Measurements from ENCODE around the gene PACRG. TPM values are rescaled to one million over a fixed set of nuclear protein-coding genes. Genes with fewer than 3 reads are reported as not detected.

Gene PACRG
- total RNA-seq, 1 experiment from 2014 or later, result 0.44 TPM

GRCh38 chr6:162974685-162975084, 246.9 kb downstream of the PACRG start:
- TF ChIP-seq ATF1 (CRISPR knock-in tag; IDR thresholded peaks at IDR 0.05) (no peak), ZSCAN18 (CRISPR knock-in tag; IDR thresholded peaks at IDR 0.05) (no peak), IRF1 (CRISPR knock-in tag; IDR thresholded peaks at IDR 0.05) (no peak), ZNF138 (CRISPR knock-in tag; conservative IDR thresholded peaks at IDR 0.05) (no peak), RORB (CRISPR knock-in tag; IDR thresholded peaks at IDR 0.05) (no peak), GRHL2 (CRISPR knock-in tag; IDR thresholded peaks at IDR 0.05; ENCODE audit: insufficient replicate concordance, severe bottlenecking) (no peak), MLX (CRISPR knock-in tag; IDR thresholded peaks at IDR 0.05) (no peak), HMGA2 (CRISPR knock-in tag; IDR thresholded peaks at IDR 0.05) (no peak), TP53 (CRISPR knock-in tag; IDR thresholded peaks at IDR 0.05) (no peak), ZMAT4 (CRISPR knock-in tag; IDR thresholded peaks at IDR 0.05) (no peak), NFATC4 (CRISPR knock-in tag; IDR thresholded peaks at IDR 0.05) (no peak), MXD4 (CRISPR knock-in tag; IDR thresholded peaks at IDR 0.05; ENCODE audit: borderline replicate concordance) (no peak), JAZF1 (CRISPR knock-in tag; IDR thresholded peaks at IDR 0.05) (no peak), ZNF317 (CRISPR knock-in tag; IDR thresholded peaks at IDR 0.05; ENCODE audit: borderline replicate concordance, low read depth) (no peak), ZNF396 (CRISPR knock-in tag; IDR thresholded peaks at IDR 0.05; ENCODE audit: borderline replicate concordance) (no peak), ZNF281 (CRISPR knock-in tag; IDR thresholded peaks at IDR 0.05) (no peak), SMAD4 (CRISPR knock-in tag; IDR thresholded peaks at IDR 0.05) (no peak), ETV6 (CRISPR knock-in tag; IDR thresholded peaks at IDR 0.05) (no peak), AR (CRISPR knock-in tag; IDR thresholded peaks at IDR 0.05) (no peak), TEAD1 (CRISPR knock-in tag; IDR thresholded peaks at IDR 0.05) (no peak)
- H3K4me1 Mint-ChIP-seq, result 0 out of 2 replicates have a peak, but pooled peaks cover 7% of the 10 kb centered on the region
- ChIA-PET CTCF (no interaction called here), POLR2A (no interaction called here)
- no peaks in the 10 kb centered on the region for H3K9me3 Mint-ChIP-seq
- ATAC-seq, result no peak
- no peak for DNase-seq (ENCODE audit: low spot score)
- H3K4me3 Mint-ChIP-seq, result no peak overlapping the region
- no peaks in the 10 kb centered on the region for H3K36me3 Mint-ChIP-seq
- H3K27ac Mint-ChIP-seq, result no peak overlapping the region
- H3K27me3 Mint-ChIP-seq (ENCODE audit: low read depth), result no peaks in the 10 kb centered on the region
